HFF-Myc (cell line): ENCODE data around the gene RGS11.

Experiments used
- DNase-seq: peaks from one replicate; pipeline ENCODE4 v3.0.0-alpha.2; 2011; ENCODE audit warnings: low read depth; ENCODE audit errors: extremely low read depth
- H3K4me3 ChIP-seq: replicated peaks from 2 replicates; pipeline ENCODE4 v1.5.1; 2011; ENCODE audit warnings: low read depth, mild to moderate bottlenecking, control low read depth, low read length
- TF ChIP-seq, protein P1 (sequence below): IDR thresholded peaks from 2 replicates; pipeline ENCODE4 v1.5.1; 2012; ENCODE audit warnings: mild to moderate bottlenecking, low read depth, low read length, control low read depth; ENCODE audit errors: missing control alignments

The RGS11 gene

DNA sequence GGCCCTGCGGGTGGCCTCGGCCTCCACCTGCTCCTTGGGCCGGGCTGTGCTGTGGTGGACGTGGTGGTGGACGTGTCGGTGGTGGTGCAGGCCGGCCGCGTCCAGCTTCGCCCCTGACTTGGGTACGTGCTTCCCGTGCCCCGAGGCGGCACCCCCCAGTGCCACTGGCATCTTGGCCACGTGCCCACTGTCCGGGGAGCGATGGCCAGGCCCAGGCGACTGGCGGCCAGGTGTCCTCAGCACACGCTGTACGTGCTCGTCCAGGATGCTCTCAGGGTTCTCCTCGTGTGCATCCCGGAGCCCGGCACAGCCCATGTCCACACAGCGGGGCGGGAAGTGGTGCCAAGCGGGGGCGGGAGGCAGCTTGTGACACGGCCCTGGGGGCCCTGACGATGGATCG lies 22.1 kb upstream of the RGS11 start:
- DNase-seq: no peak
- TF ChIP-seq, protein P1, sequence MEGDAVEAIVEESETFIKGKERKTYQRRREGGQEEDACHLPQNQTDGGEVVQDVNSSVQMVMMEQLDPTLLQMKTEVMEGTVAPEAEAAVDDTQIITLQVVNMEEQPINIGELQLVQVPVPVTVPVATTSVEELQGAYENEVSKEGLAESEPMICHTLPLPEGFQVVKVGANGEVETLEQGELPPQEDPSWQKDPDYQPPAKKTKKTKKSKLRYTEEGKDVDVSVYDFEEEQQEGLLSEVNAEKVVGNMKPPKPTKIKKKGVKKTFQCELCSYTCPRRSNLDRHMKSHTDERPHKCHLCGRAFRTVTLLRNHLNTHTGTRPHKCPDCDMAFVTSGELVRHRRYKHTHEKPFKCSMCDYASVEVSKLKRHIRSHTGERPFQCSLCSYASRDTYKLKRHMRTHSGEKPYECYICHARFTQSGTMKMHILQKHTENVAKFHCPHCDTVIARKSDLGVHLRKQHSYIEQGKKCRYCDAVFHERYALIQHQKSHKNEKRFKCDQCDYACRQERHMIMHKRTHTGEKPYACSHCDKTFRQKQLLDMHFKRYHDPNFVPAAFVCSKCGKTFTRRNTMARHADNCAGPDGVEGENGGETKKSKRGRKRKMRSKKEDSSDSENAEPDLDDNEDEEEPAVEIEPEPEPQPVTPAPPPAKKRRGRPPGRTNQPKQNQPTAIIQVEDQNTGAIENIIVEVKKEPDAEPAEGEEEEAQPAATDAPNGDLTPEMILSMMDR: no peak
- H3K4me3 ChIP-seq: no peak overlapping the region

DNA sequence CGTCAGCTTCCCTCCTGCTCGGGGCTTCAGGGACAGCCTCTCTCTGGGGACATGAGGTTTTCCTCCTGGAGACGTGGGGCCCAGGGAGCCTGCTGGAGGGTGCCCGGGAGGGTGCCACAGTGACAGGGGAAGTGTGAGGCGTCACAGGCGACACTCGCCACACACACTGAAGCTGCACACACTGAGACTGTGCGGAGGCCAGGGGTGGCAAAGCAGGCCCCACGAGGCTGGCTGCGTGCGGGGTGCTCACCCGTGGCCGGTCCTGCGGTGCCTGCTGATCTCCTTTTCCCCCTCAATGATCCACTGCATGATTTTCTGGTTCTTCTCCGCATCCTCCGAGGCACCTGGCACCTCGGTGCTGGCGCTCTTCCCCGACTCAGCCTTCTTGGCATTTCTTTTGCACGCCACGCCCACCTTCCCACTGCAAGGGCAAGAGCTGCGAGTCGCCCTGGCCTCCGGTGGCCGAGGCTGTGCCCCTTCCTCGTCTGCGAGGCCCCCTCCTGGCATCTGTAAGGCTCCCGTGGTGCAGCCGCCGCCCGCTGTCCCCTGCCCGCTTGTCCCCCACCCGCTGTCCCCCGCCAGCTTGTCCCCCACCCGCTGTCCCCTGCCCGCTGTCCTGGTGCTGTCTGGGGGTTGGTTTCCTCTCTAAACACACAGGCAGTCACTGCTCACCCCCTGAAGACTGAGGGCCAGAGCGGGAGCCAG lies 21.2 kb upstream of the RGS11 start:
- no peak for DNase-seq
- TF ChIP-seq, protein P1: no peak
- H3K4me3 ChIP-seq: no peak overlapping the region

DNA sequence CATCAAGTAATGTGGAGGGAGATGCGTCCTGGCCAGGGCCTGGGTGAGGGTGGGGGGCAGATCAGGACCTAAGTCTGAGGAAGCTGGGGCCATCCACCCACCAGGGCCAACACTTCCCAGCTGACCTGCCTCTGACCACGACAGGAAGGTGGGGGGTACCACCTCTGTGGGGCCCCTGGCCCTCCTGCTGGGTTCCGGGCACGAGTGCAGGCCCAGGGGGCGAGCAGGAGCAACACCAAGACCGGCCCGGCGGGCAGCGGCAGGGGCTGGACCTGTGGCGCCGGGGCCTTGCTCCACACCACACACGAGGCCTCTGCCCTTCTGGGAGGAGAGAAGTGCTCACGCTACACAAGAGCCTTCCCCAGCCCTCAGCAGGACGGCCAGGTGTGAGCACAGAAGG lies 20.5 kb upstream of the RGS11 start:
- H3K4me3 ChIP-seq: no peak overlapping the region
- DNase-seq: no peak
- TF ChIP-seq, protein P1: no peak

DNA sequence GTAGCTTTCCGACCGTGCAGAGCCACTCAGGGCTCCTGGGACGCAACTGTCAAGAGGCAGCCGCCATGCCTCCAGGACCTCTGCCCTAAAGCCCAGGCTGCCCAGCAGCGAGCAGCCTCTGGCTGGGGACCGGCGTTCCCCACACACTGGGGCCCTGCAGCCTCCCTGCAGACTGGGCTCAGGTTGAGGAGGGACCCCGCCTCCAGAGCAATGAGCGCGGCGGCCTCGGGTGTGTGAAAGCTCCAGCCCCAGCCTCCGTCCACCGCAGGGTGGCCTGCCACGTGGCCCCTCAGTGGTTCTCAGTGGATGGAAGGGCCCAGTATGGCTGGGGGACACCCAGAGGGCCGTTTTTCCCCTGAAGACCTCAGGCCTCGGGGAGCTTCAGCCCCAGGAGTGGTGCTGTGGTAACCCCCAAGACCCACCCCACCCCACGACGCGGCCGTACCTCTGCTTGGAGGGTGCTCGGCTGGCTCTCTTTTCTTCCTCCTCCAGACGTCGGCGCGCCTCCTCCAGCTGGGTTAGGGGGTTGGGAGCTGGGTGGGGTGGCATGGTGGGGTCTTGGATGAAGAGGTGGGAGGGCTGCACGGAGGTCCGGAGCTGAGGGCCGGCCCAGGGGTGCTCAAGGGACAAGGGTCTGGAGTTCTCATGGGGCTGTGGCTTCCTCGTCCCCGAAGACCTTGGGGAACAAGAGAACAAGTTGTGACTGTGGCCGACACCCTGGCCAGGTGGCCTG lies 17.5 kb upstream of the RGS11 start:
- no peak overlapping the region for H3K4me3 ChIP-seq
- TF ChIP-seq, protein P1: no peak
- DNase-seq: no peak

DNA sequence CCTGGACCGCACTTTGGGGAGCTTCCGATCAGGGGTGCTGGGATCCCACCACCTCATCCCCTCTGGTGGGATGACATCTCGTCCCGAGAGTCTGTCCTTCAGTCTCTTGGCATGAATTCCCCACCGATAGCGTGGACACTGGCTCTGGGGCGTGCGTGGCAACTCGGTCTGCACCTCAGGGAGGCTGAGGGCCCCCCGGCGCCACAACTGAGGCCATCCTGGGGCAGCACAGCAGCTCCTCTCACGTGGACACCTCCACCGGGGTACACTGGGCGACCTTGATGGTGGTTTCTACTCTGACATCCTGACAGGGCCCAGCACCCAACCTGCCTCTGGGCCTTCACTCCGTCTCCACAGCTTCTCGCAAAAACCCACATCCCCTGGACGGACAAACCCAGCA lies 15.8 kb upstream of the RGS11 start:
- TF ChIP-seq, protein P1: no peak
- H3K4me3 ChIP-seq: no peak overlapping the region
- DNase-seq: no peak

DNA sequence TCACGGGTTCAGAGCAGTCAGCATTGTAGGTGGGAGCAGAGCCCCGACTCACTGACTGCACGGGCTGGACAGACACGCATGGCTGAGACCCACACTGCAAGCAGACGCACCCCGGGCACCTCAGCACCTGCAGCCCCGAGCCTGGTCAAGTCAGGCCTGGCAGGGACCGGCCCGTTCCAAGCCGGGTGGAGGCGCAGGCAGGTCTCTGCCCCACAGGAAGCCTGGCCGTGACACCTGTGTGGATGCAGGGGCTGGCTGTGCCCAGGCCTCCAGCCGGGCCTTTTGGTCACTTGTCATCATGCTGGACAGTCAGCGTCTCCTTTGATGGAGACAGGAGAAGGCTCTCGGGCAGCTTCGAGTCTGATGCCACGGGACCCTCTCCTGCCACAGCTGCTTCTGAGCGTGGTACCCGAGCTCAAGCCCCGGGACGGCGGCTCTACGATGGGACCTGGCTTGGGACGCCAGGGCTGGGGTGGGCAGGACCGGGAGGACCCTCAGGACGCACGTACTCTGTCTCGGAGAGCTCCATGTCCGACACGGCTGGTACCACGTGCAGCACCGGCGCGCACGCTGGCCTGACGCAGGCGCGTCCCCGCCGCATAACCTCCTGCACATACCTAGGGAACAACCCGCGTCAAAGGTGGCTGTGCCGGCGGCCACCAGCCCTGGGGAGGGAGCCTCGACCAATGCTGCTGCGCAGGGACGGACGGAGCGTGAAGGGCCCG lies 15.1 kb upstream of the RGS11 start:
- H3K4me3 ChIP-seq: no peak overlapping the region
- TF ChIP-seq, protein P1: no peak
- no peak for DNase-seq
